Muscle layer of duodenum (tissue), 2 donors: ENCODE measurements around the gene SELENOS.

Experiments used
- H3K27ac ChIP-seq: one replicate; pipeline ENCODE4 v1.7.0; 2013; ENCODE audit warnings: mild to moderate bottlenecking, low read length
- H3K27me3 ChIP-seq: one replicate; pipeline ENCODE4 v1.7.0; 2013; ENCODE audit warnings: low read depth, mild to moderate bottlenecking, control low read depth, low read length
- H3K36me3 ChIP-seq, 2 donors: one replicate each; pipeline ENCODE4 v1.7.0; 2013; ENCODE audit warnings: low read length in 2 of 2, control low read depth in 1 of 2, mild to moderate bottlenecking in 1 of 2; ENCODE audit not compliant: insufficient read depth in 2 of 2, control insufficient read depth in 1 of 2
- H3K4me1 ChIP-seq, 2 donors: one replicate each; pipeline ENCODE4 v1.7.0; 2013; ENCODE audit warnings: low read length in 2 of 2, mild to moderate bottlenecking in 2 of 2, control low read depth in 1 of 2, moderate library complexity in 1 of 2; ENCODE audit not compliant: insufficient read depth in 2 of 2, control insufficient read depth in 1 of 2
- H3K4me3 ChIP-seq, 2 donors: one replicate each; pipeline ENCODE4 v1.7.0; 2013; ENCODE audit warnings: low read length in 2 of 2, low read depth in 1 of 2, mild to moderate bottlenecking in 1 of 2
- H3K9me3 ChIP-seq, 2 donors: one replicate each; pipeline ENCODE4 v1.7.0; 2013; ENCODE audit warnings: low read length in 2 of 2, control low read depth in 1 of 2, mild to moderate bottlenecking in 1 of 2; ENCODE audit not compliant: control insufficient read depth in 1 of 2
- donor health status: healthy.

The SELENOS gene

DNA sequence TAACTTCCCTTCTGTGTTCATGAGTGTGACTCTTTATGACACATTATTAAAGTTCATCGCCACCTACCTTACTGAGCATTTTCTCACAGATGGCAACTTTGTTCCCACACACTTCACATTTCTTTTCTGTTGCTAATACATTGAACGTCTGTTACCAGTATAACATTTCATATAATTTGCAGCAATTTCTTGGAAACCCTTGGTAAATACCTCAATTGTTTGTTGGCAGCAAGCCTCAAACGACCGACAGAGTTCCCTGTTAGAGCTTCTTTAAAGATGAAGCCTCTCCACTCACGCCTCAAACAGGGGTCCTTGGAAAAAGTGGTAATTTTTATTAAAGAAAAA, 22.3 kb downstream of the SELENOS start:
- H3K27ac ChIP-seq: no peak overlapping the region
- H3K4me1 ChIP-seq: peaks cover 5 to 11% of the 10 kb centered on the region in 2 donors
- H3K9me3 ChIP-seq: no peaks in the 10 kb centered on the region
- H3K27me3 ChIP-seq: no peaks in the 10 kb centered on the region
- no peaks in the 10 kb centered on the region for H3K36me3 ChIP-seq
- H3K4me3 ChIP-seq: no peak overlapping the region

GRCh38 chr15:101254157-101255050, 22.9 kb downstream of the SELENOS start:
- no peaks in the 10 kb centered on the region for H3K9me3 ChIP-seq
- H3K36me3 ChIP-seq: no peaks in the 10 kb centered on the region
- H3K27me3 ChIP-seq: no peaks in the 10 kb centered on the region
- H3K4me1 ChIP-seq: peaks cover 5 to 16% of the 10 kb centered on the region in 2 donors
- H3K4me3 ChIP-seq: no peak overlapping the region
- no peak overlapping the region for H3K27ac ChIP-seq

DNA sequence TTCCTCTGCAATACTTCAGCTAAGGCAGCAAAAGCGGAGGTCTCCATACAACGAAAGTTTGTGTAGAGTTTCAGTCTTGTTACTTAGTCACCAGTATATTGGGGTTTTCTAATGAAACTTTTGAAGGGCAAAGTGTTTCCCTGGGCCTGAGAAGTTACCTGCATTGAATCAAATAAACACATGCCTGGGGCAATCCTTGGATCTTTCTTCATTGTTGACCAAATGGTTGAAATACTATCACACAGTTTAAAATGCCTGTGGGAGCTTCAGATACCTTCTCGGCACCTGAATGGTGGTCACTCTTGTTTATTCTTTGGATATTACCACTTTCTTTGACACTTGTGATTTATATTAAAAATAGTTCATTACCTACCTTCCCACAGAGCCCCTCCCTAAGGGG, 24.4 kb downstream of the SELENOS start:
- peaks cover 5 to 16% of the 10 kb centered on the region in 2 donors for H3K4me1 ChIP-seq
- H3K27ac ChIP-seq: peak overlapping the region; percentile 58
- H3K9me3 ChIP-seq: no peaks in the 10 kb centered on the region
- H3K36me3 ChIP-seq: no peaks in the 10 kb centered on the region
- no peaks in the 10 kb centered on the region for H3K27me3 ChIP-seq
- peak overlapping the region; percentile 70 to 75 for H3K4me3 ChIP-seq

DNA sequence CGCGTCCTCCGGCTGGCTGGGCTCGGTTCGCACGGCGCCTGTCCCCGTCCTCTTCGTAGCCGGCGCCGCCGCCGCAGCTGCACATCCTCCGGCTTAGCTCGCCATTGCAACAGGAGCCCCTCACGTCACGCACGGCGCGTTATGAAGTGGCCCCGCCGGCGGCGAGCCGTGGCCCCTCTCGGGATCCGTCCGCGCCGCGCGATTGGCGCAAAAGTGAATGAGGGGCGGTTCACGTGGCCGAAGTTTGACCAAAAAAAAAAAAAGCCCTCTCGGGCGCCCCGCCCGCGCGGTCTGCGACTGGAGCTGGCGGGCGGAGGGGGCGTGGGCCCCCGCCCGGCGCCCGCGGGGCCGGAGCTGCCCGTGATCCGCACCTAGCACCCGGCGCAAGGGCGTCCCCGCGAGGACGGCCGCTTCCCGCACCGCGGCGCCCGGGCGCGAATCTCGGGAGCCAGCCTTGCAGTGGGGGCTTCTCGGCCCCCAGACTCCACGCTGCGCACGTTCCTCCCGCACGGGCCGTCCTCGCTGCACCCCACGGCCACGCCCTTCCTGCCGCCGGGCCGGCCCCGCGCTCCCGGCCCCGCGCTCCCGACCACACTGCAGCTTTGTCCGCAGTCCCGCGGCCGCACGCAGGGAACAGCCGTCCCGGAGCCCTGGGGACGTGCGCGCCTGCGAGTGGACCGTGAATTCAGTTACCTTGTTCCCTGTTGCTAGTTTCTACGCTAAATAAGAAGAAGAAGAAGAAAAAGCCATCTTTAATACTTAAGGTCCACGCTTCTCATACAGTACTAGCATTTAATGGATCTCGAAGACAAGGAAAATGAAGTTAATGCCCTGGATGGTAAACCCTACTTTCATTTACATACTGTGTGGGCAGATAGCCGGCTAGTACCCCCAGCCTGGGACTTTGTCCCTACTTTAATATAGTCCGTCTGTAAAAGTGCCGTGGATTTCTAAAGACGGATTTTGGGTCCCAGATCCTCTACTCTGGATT, 25.2 kb downstream of the SELENOS start, which contains the start of gene CHSY1:
CHSY1 (minus strand) TSS at position 219 of the 991 bp plus-strand sequence. CDS start 592 bp downstream, outside the sequence.
- H3K4me1 ChIP-seq: peaks cover 5 to 16% of the 10 kb centered on the region in 2 donors

GRCh38 chr15:101250873-101251829, 26.1 kb downstream of the SELENOS start:
- Histone ChIP-seq H3K27ac (peak overlapping the region; percentile 67), H3K4me1 (peaks cover 5 to 16% of the 10 kb centered on the region in 2 donors), H3K27me3 (no peaks in the 10 kb centered on the region), H3K36me3 (no peaks in the 10 kb centered on the region), H3K4me3 (peak overlapping the region; percentile 34 to 75), H3K9me3 (no peaks in the 10 kb centered on the region)

More for the DNA sequence above, 25.2 kb downstream of the SELENOS start, which contains the start of gene CHSY1:
- peak within 1 kb of the TSS; percentile 67 for H3K27ac ChIP-seq
- H3K36me3 ChIP-seq: no peaks in the 10 kb centered on the region
- H3K27me3 ChIP-seq: no peaks in the 10 kb centered on the region
- no peaks in the 10 kb centered on the region for H3K9me3 ChIP-seq
- H3K4me3 ChIP-seq: peak within 1 kb of the TSS; percentile 70 to 75

GRCh38 chr15:101250341-101250831, 26.9 kb downstream of the SELENOS start:
- no peaks in the 10 kb centered on the region for H3K36me3 ChIP-seq
- H3K27ac ChIP-seq: peak overlapping the region; percentile 67
- H3K4me3 ChIP-seq: peak overlapping the region; percentile 34 to 71
- H3K9me3 ChIP-seq: no peaks in the 10 kb centered on the region
- no peaks in the 10 kb centered on the region for H3K27me3 ChIP-seq
- peaks cover 5 to 16% of the 10 kb centered on the region in 2 donors for H3K4me1 ChIP-seq

GRCh38 chr15:101248274-101248673, 29.0 kb downstream of the SELENOS start:
- no peaks in the 10 kb centered on the region for H3K36me3 ChIP-seq
- H3K4me1 ChIP-seq: peaks cover 5 to 31% of the 10 kb centered on the region in 2 donors
- H3K27me3 ChIP-seq: no peaks in the 10 kb centered on the region
- H3K27ac ChIP-seq: no peak overlapping the region
- no peak overlapping the region for H3K4me3 ChIP-seq
- H3K9me3 ChIP-seq: no peaks in the 10 kb centered on the region

- peaks cover 0 to 31% of the 10 kb centered on the region in 2 donors for H3K4me1 ChIP-seq
- H3K27me3 ChIP-seq: no peaks in the 10 kb centered on the region
- no peak overlapping the region for H3K4me3 ChIP-seq
- H3K36me3 ChIP-seq: no peaks in the 10 kb centered on the region
- H3K9me3 ChIP-seq: no peaks in the 10 kb centered on the region
- H3K27ac ChIP-seq: peak overlapping the region; percentile 18
Observed at GRCh38 chr15:101246824-101247745, 30.2 kb downstream of the SELENOS start.

GRCh38 chr15:101246391-101246790, 30.9 kb downstream of the SELENOS start:
- Histone ChIP-seq H3K4me1 (peaks cover 0 to 31% of the 10 kb centered on the region in 2 donors), H3K36me3 (no peaks in the 10 kb centered on the region), H3K4me3 (no peak overlapping the region), H3K27me3 (no peaks in the 10 kb centered on the region), H3K9me3 (no peaks in the 10 kb centered on the region), H3K27ac (peak overlapping the region; percentile 18)
